Measurements from ENCODE around the gene MTMR2. TPM values are rescaled to one million over a fixed set of nuclear protein-coding genes. Genes with fewer than 3 reads are reported as not detected.

MTMR2 gene
- total and polyA plus RNA-seq, 2 of the 13 experiments (the other 11 are each of a cell fraction or from before 2014, with no cell fraction given) = 12.7 to 22.3 TPM

- no peak overlapping the region for H3K4me3 ChIP-seq (replicated peaks in 1 of 3; ENCODE audit: insufficient read depth in 1 of 3, low read depth in 2 of 3, low read length in 3 of 3)
- in situ Hi-C loops (cut with HindIII; ENCODE audit: extremely low pct_ligation_motif_present, low pct_unique_long_range_greater_than_20kb) = no loop called here
- ChIA-PET CTCF (ENCODE audit: low intra/inter-chr PET ratio, low total read pairs) (no interaction called here), POLR2A (interaction anchor here (0.9 kb wide), 1 partner anchor 8 kb away, joined by 3 read pairs; the partner anchor contains the start of gene MTMR2)
- H3K9ac ChIP-seq (ENCODE audit: insufficient read depth, low read depth, low read length) = no peak overlapping the region
- ATAC-seq = no peak
- no peak overlapping the region for H3K27ac ChIP-seq (ENCODE audit: extremely low read length, insufficient read depth, low read length)
- FAIRE-seq = no peak
- intact Hi-C loops (cut with micrococcal nuclease; ENCODE audit: unreplicated experiment) = no loop called here
- peaks cover 24% of the 10 kb centered on the region; the same call in 1 of the 2 replicates for H3K4me1 ChIP-seq (ENCODE audit: insufficient read depth, low read length)
- TF ChIP-seq MLX (CRISPR knock-in tag; IDR thresholded peaks at IDR 0.05) (no peak), CREBL2 (CRISPR knock-in tag; IDR thresholded peaks at IDR 0.05; ENCODE audit: borderline replicate concordance) (no peak), CAMTA2 (CRISPR knock-in tag; IDR thresholded peaks at IDR 0.05; ENCODE audit: borderline replicate concordance) (no peak), SKI (IDR thresholded peaks at IDR 0.05; ENCODE audit: partially characterized antibody) (no peak), ZNF761 (CRISPR knock-in tag; conservative IDR thresholded peaks at IDR 0.05) (no peak), SIX4 (CRISPR knock-in tag; IDR thresholded peaks at IDR 0.05) (no peak)
- no peaks in the 10 kb centered on the region for H3K9me3 ChIP-seq (ENCODE audit: low read length)
- H3K36me3 ChIP-seq (replicated peaks in 1 of 2; ENCODE audit: control insufficient read depth in 1 of 2, insufficient read depth in 2 of 2, low read length in 2 of 2) = peaks cover 0 to 2% of the 10 kb centered on the region in 2 experiments; a peak in 2 of 5 replicates
- H3K4me2 ChIP-seq (ENCODE audit: low read depth, low read length) = no peak overlapping the region
- no peak overlapping the region for H2AFZ ChIP-seq (ENCODE audit: low read length)
- 95% methylated on average over 2 of the region's 2 CpGs for WGBS (ENCODE audit: low lambda C conversion rate)
- H3K27me3 ChIP-seq (ENCODE audit: control insufficient read depth in 1 of 2, insufficient read depth in 2 of 2, low read length in 2 of 2) = no peaks in the 10 kb centered on the region
- no peak for DNase-seq (ENCODE audit: low spot score)
- H4K20me1 ChIP-seq (ENCODE audit: insufficient read depth, low read length) = no peaks in the 10 kb centered on the region
- no TSS peak for BruUV-seq (replicated peaks)
- H3K79me2 ChIP-seq (ENCODE audit: insufficient read depth, low read length) = peaks cover 51% of the 10 kb centered on the region
Measured at GRCh38 chr11:95916049-95916448, 7.9 kb downstream of the MTMR2 start.

- intact Hi-C loops (cut with micrococcal nuclease; ENCODE audit: unreplicated experiment) = no loop called here
- FAIRE-seq = no peak
- ATAC-seq = no peak
- TF ChIP-seq ZNF564 (CRISPR knock-in tag; IDR thresholded peaks at IDR 0.05) = no peak
- no peak for TF ChIP-seq AGO2 (optimal IDR thresholded peaks at IDR 0.05; ENCODE audit: low read depth, low read length)
- TF ChIP-seq JUNB (CRISPR knock-in tag; IDR thresholded peaks at IDR 0.05; ENCODE audit: borderline replicate concordance) = no peak
- no peak for TF ChIP-seq ZNF597 (CRISPR knock-in tag; IDR thresholded peaks at IDR 0.05)
- no peak for TF ChIP-seq ARID3A (IDR thresholded peaks at IDR 0.05; ENCODE audit: low read depth, low read length)
- no peak for TF ChIP-seq ZMAT3 (CRISPR knock-in tag; conservative IDR thresholded peaks at IDR 0.05)
- TF ChIP-seq ZNF577 (CRISPR knock-in tag; IDR thresholded peaks at IDR 0.05; ENCODE audit: borderline replicate concordance, low read depth) = no peak
- no peak for TF ChIP-seq TARDBP (CRISPR knock-in tag; IDR thresholded peaks at IDR 0.05)
Measured at GRCh38 chr11:95915051-95915450, 8.9 kb downstream of the MTMR2 start.

More at GRCh38 chr11:95915051-95915450, 8.9 kb downstream of the MTMR2 start:
- ChIA-PET CTCF (ENCODE audit: low intra/inter-chr PET ratio, low total read pairs) (no interaction called here), POLR2A (no interaction called here)
- no peak overlapping the region for H3K4me2 ChIP-seq (ENCODE audit: low read depth, low read length)
- BruUV-seq (replicated peaks) = no TSS peak
- no peak for DNase-seq (ENCODE audit: low spot score)
- 97% methylated on average over 2 of the region's 2 CpGs for WGBS (ENCODE audit: low lambda C conversion rate)
- H4K20me1 ChIP-seq (ENCODE audit: insufficient read depth, low read length) = no peaks in the 10 kb centered on the region
- no peak overlapping the region for H3K9ac ChIP-seq (ENCODE audit: insufficient read depth, low read depth, low read length)
- no peaks in the 10 kb centered on the region for H3K27me3 ChIP-seq (ENCODE audit: control insufficient read depth in 1 of 2, insufficient read depth in 2 of 2, low read length in 2 of 2)
- H3K4me3 ChIP-seq (replicated peaks in 1 of 3; ENCODE audit: insufficient read depth in 1 of 3, low read depth in 2 of 3, low read length in 3 of 3) = no peak overlapping the region
- no peaks in the 10 kb centered on the region for H3K9me3 ChIP-seq (ENCODE audit: low read length)
- H3K27ac ChIP-seq (ENCODE audit: extremely low read length, insufficient read depth, low read length) = no peak overlapping the region
- H3K36me3 ChIP-seq (replicated peaks in 1 of 2; ENCODE audit: control insufficient read depth in 1 of 2, insufficient read depth in 2 of 2, low read length in 2 of 2) = peaks cover 0 to 2% of the 10 kb centered on the region in 2 experiments; a peak in 2 of 5 replicates
- H3K4me1 ChIP-seq (ENCODE audit: insufficient read depth, low read length) = peaks cover 23% of the 10 kb centered on the region; the same call in 1 of the 2 replicates
- H3K79me2 ChIP-seq (ENCODE audit: insufficient read depth, low read length) = peaks cover 52% of the 10 kb centered on the region
- H2AFZ ChIP-seq (ENCODE audit: low read length) = no peak overlapping the region
- in situ Hi-C loops (cut with HindIII; ENCODE audit: extremely low pct_ligation_motif_present, low pct_unique_long_range_greater_than_20kb) = no loop called here

All from HepG2 (cell line).